GM21619 (cell line): ENCODE results near the gene TTC39C.
"Not testable (repeated sequence)": the region's sequence is repeated elsewhere in the genome, so short reads cannot be mapped to it uniquely, and the experiment has no call there.

Source experiments
- ATAC-seq: cut with Tn5 transposase; IDR thresholded peaks from one replicate; pipeline ENCODE4 v1.9.1; 2021; ENCODE audit not compliant: unreplicated experiment

TTC39C gene

GRCh38 chr18:24051031-24051947 is 36.7 kb downstream of the TTC39C start:
- peak; percentile 52 for ATAC-seq

- ATAC-seq, result no peak
Measured at GRCh38 chr18:24052053-24052452, 37.5 kb downstream of the TTC39C start.

- no peak for ATAC-seq
Measured at GRCh38 chr18:24053211-24053610, 38.7 kb downstream of the TTC39C start.

- no peak for ATAC-seq
Measured at GRCh38 chr18:24054130-24054529, 39.6 kb downstream of the TTC39C start.

GRCh38 chr18:24055009-24055804 is 40.7 kb downstream of the TTC39C start:
- peak; percentile 57 for ATAC-seq

- ATAC-seq, result no peak
Measured at GRCh38 chr18:24055878-24056277, 41.3 kb downstream of the TTC39C start.

- ATAC-seq, result no peak
Measured at GRCh38 chr18:24056506-24056905, 42.0 kb downstream of the TTC39C start.

GRCh38 chr18:24057804-24058203 is 43.2 kb downstream of the TTC39C start:
- no peak for ATAC-seq

GRCh38 chr18:24059385-24059784 is 44.8 kb downstream of the TTC39C start:
- ATAC-seq, result not testable (repeated sequence)

- no peak for ATAC-seq
Measured at GRCh38 chr18:24060644-24061043, 46.1 kb downstream of the TTC39C start.

- no peak for ATAC-seq
Measured at GRCh38 chr18:24063121-24063731, 48.7 kb downstream of the TTC39C start.

- ATAC-seq, result no peak
Measured at GRCh38 chr18:24064391-24065100, 50.0 kb downstream of the TTC39C start.

GRCh38 chr18:24065906-24066305 is 51.4 kb downstream of the TTC39C start:
- ATAC-seq, result no peak

- ATAC-seq, result no peak
Measured at GRCh38 chr18:24068945-24069693, 54.6 kb downstream of the TTC39C start.

- ATAC-seq, result no peak
Measured at GRCh38 chr18:24071029-24071428, 56.5 kb downstream of the TTC39C start.

- ATAC-seq, result no peak
Measured at GRCh38 chr18:24071779-24072178, 57.2 kb downstream of the TTC39C start.

GRCh38 chr18:24072743-24073142 is 58.2 kb downstream of the TTC39C start:
- ATAC-seq, result no peak

GRCh38 chr18:24073791-24074190 is 59.2 kb downstream of the TTC39C start:
- ATAC-seq, result no peak

GRCh38 chr18:24074757-24075156 is 60.2 kb downstream of the TTC39C start:
- ATAC-seq, result not testable (repeated sequence)
